Cardiac septum (tissue), 1 donor: ENCODE measurements around the gene ZNF831. TPM values are rescaled to one million over a fixed set of nuclear protein-coding genes. Genes with fewer than 3 reads are reported as not detected.
A peak's percentile ranks its signal among the peaks of the same experiment; 100 is the strongest.

ENCODE experiments used
- DNase-seq: peaks from one replicate; pipeline ENCODE4 v3.0.0-alpha.2; 2020; ENCODE audit warnings: low spot score
- intact Hi-C: fragments of 100-400 bp; cut with DNase I; formaldehyde crosslinking; loops from one replicate; pipeline ENCODE4 v1.14.0; 2022
- total RNA-seq: library from RNA; stranded (reverse); fragmentation: NEBNext Ultra II Directional; extraction: Animal tissue kit (Norgen Biotek cat#: 25700); gene quantifications from one replicate; pipeline ENCODE4 v1.2.1, GENCODE V29; 2021
- donor health status: DM: no; HTN: no; CAD: no.

Gene ZNF831
- total RNA-seq, 1 donor from 2014 or later, result 0.05 TPM

- DNase-seq, result peak; percentile 59
- intact Hi-C loops, result no loop called here
Observed at GRCh38 chr20:59138114-59138748, 25.4 kb upstream of the ZNF831 start.

GRCh38 chr20:59139998-59140397 lies 23.6 kb upstream of the ZNF831 start:
- intact Hi-C loops, result no loop called here
- no peak for DNase-seq

- intact Hi-C loops, result no loop called here
- peak; percentile 66 for DNase-seq
Observed at GRCh38 chr20:59141818-59142581, 21.6 kb upstream of the ZNF831 start.

- intact Hi-C loops, result no loop called here
- DNase-seq, result peak; percentile 14
Observed at GRCh38 chr20:59143326-59143725, 20.3 kb upstream of the ZNF831 start.

- intact Hi-C loops, result no loop called here
- peak; percentile 39 for DNase-seq
Observed at GRCh38 chr20:59144179-59144830, 19.3 kb upstream of the ZNF831 start.

- DNase-seq, result peak; percentile 10
- intact Hi-C loops, result no loop called here
Observed at GRCh38 chr20:59144831-59145196, 18.8 kb upstream of the ZNF831 start.

- DNase-seq, result peak; percentile 4
- intact Hi-C loops, result no loop called here
Observed at GRCh38 chr20:59145247-59145923, 18.2 kb upstream of the ZNF831 start.

GRCh38 chr20:59145924-59146779 lies 17.5 kb upstream of the ZNF831 start:
- peak; percentile 43 for DNase-seq
- intact Hi-C loops, result no loop called here

- peak; percentile 59 for DNase-seq
- intact Hi-C loops, result no loop called here
Observed at GRCh38 chr20:59146780-59147565, 16.6 kb upstream of the ZNF831 start.

- peak; percentile 4 for DNase-seq
- intact Hi-C loops, result no loop called here
Observed at GRCh38 chr20:59147586-59147985, 16.0 kb upstream of the ZNF831 start.

GRCh38 chr20:59148701-59149493 lies 14.7 kb upstream of the ZNF831 start:
- DNase-seq, result peak; percentile 12
- intact Hi-C loops, result no loop called here

- intact Hi-C loops, result no loop called here
- no peak for DNase-seq
Observed at GRCh38 chr20:59149678-59150504, 13.7 kb upstream of the ZNF831 start.

GRCh38 chr20:59150821-59151251 lies 12.8 kb upstream of the ZNF831 start:
- no peak for DNase-seq
- intact Hi-C loops, result no loop called here

- intact Hi-C loops, result no loop called here
- DNase-seq, result no peak
Observed at GRCh38 chr20:59151391-59151790, 12.2 kb upstream of the ZNF831 start.

GRCh38 chr20:59151820-59152219 lies 11.8 kb upstream of the ZNF831 start:
- no peak for DNase-seq
- intact Hi-C loops, result no loop called here

GRCh38 chr20:59152559-59153354 lies 10.9 kb upstream of the ZNF831 start:
- DNase-seq, result no peak
- intact Hi-C loops, result no loop called here
